ENCODE data around the gene ZNF575.

GRCh38 chr19:43560687-43561086 is 27.7 kb downstream of the ZNF575 start:
- TF ChIP-seq CTCF (IDR thresholded peaks at IDR 0.05) = no peak
- TF ChIP-seq POLR2A (IDR thresholded peaks at IDR 0.05) = no peak
